Endothelial cell (in vitro differentiated cells): ENCODE measurements around the gene NOD2. TPM values are rescaled to one million over a fixed set of nuclear protein-coding genes. Genes with fewer than 3 reads are reported as not detected.

ENCODE experiments used
- DNase-seq: peaks from one replicate; pipeline ENCODE4 v3.0.0; 2021; ENCODE audit warnings: low spot score
- H3K27ac Mint-ChIP-seq: one replicate; pipeline ENCODE4 v1.8.0; 2021; ENCODE audit warnings: mixed read lengths, inconsistent platforms; ENCODE audit not compliant: unreplicated experiment
- H3K27me3 Mint-ChIP-seq: one replicate; pipeline ENCODE4 v1.8.0; 2021; ENCODE audit warnings: mild to moderate bottlenecking, moderate library complexity, mixed read lengths, inconsistent platforms; ENCODE audit not compliant: unreplicated experiment
- H3K36me3 Mint-ChIP-seq: one replicate; pipeline ENCODE4 v1.8.0; 2021; ENCODE audit warnings: mild to moderate bottlenecking, low read depth, mixed read lengths, inconsistent platforms; ENCODE audit not compliant: unreplicated experiment
- H3K4me1 Mint-ChIP-seq: one replicate; pipeline ENCODE4 v1.8.0; 2021; ENCODE audit warnings: mild to moderate bottlenecking, mixed read lengths, inconsistent platforms; ENCODE audit not compliant: unreplicated experiment
- H3K4me3 Mint-ChIP-seq: one replicate; pipeline ENCODE4 v1.8.0; 2021; ENCODE audit warnings: mild to moderate bottlenecking, mixed read lengths, inconsistent platforms; ENCODE audit not compliant: unreplicated experiment
- H3K9me3 Mint-ChIP-seq: one replicate; pipeline ENCODE4 v1.8.0; 2021; ENCODE audit warnings: mixed read lengths, inconsistent platforms; ENCODE audit not compliant: unreplicated experiment
- total RNA-seq: library from RNA; stranded (reverse); fragmentation: NEBNext Ultra II Directional; extraction: Animal tissue kit (Norgen Biotek cat#: 25700); gene quantifications from one replicate; pipeline ENCODE4 v1.2.1, GENCODE V29; 2021; ENCODE audit not compliant: unreplicated experiment
- TF ChIP-seq, protein P1 (sequence below): fragments of 200-600 bp; sonication (generic); IDR thresholded peaks from one replicate; pipeline ENCODE4 v1.5.0; 2021; ENCODE audit warnings: antibody characterized with exemption; ENCODE audit not compliant: unreplicated experiment

NOD2 gene
- total RNA-seq, 1 donor from 2014 or later: 0.51 TPM

DNA sequence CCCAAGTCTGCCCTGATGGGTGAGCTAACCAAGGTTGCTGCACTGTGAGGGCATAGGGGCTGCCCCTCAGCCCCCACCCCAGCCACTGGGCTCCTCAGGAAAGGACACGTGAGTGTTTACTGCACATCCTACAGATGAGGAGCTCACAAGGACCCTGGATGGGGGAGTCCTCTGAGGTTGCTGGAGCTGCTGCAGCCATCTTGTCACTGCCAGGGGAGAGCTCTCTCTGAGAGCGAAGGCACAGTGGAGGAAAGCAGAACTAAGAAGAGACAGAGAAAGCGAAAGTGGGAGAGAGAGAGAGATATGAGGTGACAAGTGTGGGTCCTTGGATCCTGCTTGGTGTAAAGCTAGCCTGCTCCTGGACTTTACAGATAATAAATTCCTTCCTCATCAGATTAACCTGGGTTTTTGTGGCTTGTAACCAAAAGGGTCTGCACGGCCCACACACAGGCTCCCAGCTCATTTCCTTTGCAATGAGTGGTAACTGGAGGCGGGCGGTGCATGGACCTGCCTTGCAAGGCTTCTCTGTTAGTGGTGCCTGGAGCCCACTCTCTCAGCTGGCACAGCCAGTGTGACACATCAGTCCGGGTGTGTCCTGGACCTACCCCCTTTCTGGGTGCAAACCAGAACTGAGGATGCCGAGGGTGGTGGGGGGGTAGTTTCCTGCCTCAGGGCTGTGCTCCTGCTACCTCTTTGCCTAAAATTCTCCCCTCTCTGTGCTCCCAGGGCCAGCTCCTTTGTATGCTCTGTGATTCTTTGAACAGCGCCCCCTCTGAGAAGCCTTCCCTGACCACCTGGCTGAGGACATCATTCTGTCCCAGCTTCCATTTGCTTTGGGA is 26.5 kb upstream of the NOD2 start:
- peaks cover 12% of the 10 kb centered on the region for H3K27me3 Mint-ChIP-seq
- no peaks in the 10 kb centered on the region for H3K9me3 Mint-ChIP-seq
- no peak overlapping the region for H3K27ac Mint-ChIP-seq
- TF ChIP-seq, protein P1, sequence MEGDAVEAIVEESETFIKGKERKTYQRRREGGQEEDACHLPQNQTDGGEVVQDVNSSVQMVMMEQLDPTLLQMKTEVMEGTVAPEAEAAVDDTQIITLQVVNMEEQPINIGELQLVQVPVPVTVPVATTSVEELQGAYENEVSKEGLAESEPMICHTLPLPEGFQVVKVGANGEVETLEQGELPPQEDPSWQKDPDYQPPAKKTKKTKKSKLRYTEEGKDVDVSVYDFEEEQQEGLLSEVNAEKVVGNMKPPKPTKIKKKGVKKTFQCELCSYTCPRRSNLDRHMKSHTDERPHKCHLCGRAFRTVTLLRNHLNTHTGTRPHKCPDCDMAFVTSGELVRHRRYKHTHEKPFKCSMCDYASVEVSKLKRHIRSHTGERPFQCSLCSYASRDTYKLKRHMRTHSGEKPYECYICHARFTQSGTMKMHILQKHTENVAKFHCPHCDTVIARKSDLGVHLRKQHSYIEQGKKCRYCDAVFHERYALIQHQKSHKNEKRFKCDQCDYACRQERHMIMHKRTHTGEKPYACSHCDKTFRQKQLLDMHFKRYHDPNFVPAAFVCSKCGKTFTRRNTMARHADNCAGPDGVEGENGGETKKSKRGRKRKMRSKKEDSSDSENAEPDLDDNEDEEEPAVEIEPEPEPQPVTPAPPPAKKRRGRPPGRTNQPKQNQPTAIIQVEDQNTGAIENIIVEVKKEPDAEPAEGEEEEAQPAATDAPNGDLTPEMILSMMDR: no peak
- H3K36me3 Mint-ChIP-seq: peaks cover 11% of the 10 kb centered on the region
- H3K4me3 Mint-ChIP-seq: no peak overlapping the region
- peaks cover 15% of the 10 kb centered on the region for H3K4me1 Mint-ChIP-seq
- no peak for DNase-seq

DNA sequence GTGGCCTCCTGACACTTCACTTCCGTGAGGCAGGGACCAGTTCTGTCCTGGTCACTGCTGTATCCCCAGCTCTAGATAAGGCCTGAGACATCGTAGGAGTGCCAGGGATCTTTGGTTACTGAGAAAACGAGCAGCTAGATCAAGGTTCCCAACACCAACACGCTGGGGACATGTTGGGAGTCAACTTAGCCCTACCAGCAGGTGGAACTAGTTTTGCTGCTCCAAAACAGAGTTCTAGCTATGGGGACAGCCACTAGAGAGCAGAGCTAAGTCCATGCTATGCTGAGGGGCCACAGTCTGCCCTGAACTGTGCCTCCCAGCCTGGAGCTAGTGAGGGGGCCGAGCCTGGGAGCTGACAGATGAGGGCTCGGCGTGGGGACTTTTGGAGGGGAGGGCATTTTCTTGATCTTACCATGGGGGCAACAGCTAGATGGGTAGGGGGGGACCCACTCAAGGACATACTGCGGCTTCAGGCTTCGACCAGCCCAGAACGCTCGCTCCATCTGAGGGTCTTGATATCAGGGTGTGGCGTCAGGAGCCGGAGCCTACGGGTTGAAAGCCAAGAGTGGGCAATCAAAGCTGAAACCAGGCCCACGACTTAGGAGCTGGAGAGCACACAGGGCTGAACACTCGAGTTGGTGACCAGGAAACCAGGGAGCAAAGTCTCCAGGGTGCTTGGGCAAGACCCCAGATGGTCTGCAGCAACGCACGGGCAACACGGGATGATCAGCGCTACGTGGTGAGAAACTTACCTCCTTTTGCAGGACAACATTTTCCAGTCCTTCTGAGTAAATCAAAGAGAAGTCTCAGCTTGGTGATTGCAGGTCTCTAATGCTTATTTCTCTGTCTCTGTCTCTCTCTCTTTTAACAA is 25.7 kb upstream of the NOD2 start:
- peak overlapping the region; percentile 7 for H3K27ac Mint-ChIP-seq
- DNase-seq: no peak
- peaks cover 11% of the 10 kb centered on the region for H3K36me3 Mint-ChIP-seq
- TF ChIP-seq, protein P1: no peak
- H3K4me1 Mint-ChIP-seq: peaks cover 15% of the 10 kb centered on the region
- H3K9me3 Mint-ChIP-seq: no peaks in the 10 kb centered on the region
- peak overlapping the region; percentile 43 for H3K4me3 Mint-ChIP-seq
- peaks cover 12% of the 10 kb centered on the region for H3K27me3 Mint-ChIP-seq

DNA sequence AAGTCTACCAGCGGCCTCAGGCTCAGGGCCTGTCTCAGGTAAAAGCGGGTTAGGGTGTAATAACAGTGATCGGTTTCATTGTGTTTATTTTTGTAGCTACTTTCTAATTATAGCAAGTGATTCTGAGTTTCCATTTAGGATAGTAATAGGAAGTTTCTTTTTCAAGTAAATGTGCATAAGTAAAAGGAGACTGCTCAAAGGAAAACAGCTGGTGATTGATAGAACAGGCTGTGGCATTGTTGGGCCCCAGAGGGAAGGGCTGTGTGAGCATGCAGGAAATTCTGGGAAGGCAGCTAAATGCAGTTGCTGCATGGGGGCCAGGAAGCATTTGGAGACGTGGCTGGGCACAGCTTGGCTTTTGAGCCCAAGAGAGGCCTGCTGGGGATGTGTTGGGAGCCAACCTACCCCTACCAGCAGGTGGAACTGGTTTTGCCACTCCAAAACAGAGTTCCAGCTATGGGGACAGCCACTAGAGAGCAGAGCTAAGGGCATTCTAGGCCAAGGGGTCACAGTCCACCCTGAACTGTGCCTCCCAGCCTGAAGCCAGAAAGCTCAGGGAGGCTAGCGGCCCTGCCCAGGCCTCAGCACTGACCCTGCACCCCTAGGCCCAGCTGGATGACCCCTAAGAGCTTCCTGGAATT is 24.9 kb upstream of the NOD2 start:
- DNase-seq: peak; percentile 32
- Mint-ChIP-seq H3K9me3 (no peaks in the 10 kb centered on the region), H3K36me3 (peaks cover 11% of the 10 kb centered on the region), H3K27ac (peak overlapping the region; percentile 7), H3K4me1 (peaks cover 15% of the 10 kb centered on the region), H3K4me3 (no peak overlapping the region), H3K27me3 (peaks cover 12% of the 10 kb centered on the region)
- TF ChIP-seq, protein P1: no peak

DNA sequence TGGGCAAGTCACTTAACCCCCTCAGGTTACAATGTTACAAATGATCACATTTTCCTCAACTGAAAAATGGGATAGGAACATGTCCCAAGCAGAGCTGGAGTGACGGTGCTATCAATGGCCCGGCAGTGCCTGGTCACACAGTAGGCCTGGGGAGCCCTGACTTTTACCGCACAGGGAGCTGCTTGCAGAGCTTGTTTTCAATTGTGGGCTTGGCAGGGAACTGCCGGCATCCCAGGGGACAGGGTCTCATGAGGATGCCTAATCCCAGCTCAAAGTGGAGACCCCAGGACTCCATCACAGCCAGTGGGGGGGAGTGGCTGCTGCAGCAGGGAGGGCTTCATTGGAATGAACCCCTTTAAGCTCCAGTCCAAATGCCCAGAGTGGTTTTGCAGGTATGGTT is 23.7 kb upstream of the NOD2 start:
- Mint-ChIP-seq H3K27me3 (peaks cover 12% of the 10 kb centered on the region), H3K9me3 (no peaks in the 10 kb centered on the region), H3K4me3 (no peak overlapping the region), H3K27ac (no peak overlapping the region), H3K4me1 (peaks cover 15% of the 10 kb centered on the region), H3K36me3 (peaks cover 8% of the 10 kb centered on the region)
- DNase-seq: no peak
- TF ChIP-seq, protein P1: no peak
